HG03558 (cell line): Measurements from ENCODE around the gene CLEC1A.
"Not testable (repeated sequence)": the region's sequence is repeated elsewhere in the genome, so short reads cannot be mapped to it uniquely, and the experiment has no call there.

Experiments used
- ATAC-seq: cut with Tn5 transposase; IDR thresholded peaks from one replicate; pipeline ENCODE4 v1.9.1; 2021; ENCODE audit warnings: moderate number of reproducible peaks; ENCODE audit not compliant: unreplicated experiment; ENCODE audit errors: extremely low read depth

Gene CLEC1A

DNA sequence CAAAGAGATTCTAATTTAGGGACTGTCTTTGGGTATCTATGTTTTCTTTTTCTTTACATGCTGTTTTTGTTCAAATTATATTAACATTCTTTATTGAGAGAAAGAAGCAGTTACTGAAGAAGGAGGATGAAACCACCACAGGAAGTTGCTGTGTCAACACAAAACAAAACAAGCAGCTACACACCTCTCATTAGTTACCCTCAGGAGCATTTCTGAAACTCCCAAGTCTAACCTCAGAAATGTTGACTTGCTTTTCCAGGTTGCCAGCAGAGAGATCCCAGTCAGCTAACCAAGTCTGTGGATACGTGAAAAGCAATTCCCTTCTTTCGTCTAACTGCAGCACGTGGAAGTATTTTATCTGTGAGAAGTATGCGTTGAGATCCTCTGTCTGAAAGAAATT lies 33.5 kb downstream of the CLEC1A start:
- ATAC-seq: no peak

GRCh38 chr12:10058387-10058786 lies 40.4 kb downstream of the CLEC1A start:
- no peak for ATAC-seq

DNA sequence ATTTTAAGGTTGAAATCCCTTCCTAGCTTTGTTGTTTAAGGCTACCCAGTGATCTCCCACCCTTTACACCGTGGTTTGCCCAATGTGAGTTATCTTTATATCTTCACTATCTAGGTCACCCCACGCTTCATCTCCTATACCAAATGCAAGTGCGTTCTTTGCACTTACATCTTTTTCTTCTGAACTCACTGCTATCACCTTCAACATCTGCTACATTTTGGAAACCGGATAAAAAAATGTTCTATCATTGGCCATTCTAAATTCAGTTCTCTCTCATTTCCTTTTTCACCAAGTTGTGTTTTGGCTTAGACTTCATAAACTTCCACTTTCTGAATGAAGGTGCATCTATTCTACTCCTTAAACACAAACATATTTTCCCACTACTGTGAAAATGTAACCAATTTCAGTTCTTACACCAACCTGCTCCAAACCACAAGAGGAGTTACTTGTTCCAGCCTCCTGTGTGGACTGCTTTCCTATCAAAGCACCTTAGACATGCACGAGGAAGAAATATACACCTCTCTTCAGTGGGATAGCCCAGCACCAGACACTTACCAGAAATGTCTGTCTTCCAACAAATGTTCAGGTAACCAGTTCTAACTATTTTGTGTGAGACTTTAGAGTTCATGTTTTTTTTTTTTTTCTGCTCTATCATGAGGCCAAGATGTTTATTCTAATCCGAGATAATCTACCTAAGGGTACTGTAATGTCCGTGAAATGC lies 46.4 kb downstream of the CLEC1A start:
- ATAC-seq: no peak

DNA sequence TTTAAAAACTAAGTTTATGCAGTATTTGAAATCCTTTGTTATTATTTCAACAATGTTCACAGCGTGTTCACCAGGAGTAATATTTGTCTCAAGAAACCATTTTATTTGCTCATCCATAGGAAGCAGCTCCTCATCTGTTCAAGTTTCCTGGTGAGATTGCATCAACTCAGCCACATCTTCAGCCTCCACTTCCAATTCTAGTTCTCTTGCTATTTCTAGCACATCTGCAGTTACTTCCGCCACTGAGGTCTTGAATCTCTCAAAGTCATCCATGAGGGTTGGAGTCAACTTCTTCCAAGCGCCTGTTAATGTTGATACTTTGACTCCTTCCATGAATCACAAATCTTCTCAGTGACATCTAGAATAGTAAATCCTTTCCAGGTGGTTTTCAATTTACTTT lies 50.3 kb downstream of the CLEC1A start:
- no peak for ATAC-seq

DNA sequence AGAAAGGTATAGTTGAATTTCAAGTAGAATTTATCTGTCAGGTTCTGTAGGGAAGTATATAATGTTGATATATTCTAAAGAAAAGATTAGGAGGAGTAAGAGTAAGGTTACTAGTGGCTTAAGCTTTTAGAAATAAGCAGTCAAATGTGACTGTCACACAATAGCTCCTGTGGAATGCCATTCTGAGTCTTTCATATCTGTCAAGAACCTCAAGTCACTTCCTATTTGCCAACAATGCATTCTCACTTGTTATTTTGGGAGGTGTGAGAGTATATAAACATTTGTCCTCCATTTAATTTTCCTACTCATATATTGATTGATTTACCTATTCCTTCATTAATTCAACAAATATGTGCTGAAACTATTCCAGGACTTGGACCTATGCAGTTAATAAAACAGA lies 56.6 kb downstream of the CLEC1A start:
- no peak for ATAC-seq

DNA sequence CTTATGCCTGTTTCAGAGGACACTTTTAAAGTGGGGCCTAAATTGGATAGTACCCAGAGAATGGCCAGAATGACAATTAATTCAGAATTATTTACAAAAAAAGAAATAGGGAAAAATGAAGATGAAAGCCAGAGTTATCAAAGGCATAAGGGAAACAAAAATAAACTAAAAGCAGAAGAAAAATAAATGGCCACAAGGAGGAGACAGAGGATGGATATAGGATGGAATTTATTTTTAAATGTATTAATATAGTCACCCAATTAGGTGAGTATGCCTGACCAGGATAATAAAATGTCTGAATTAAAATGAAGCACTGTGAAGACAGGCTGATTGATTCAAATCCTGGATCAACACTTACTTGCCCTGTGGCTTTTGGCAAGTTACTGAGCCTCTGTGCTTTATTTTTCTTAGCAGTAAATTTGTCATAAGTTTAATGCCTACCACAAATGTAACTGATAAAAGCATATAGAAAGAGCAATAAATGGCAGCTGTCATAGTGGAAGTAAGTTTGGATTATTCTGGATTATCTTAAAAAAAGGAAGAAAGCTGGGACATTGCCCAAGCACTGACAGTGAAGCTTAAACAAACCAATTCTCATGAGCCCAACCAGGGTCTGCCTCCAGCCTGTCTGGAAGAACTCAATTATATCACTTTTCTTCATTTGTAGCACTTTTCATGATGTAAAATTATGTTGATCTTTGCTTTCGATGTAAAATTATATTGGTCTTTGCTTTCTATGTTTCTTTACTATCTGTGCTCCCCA lies 64.8 kb downstream of the CLEC1A start:
- no peak for ATAC-seq

- ATAC-seq: no peak
Observed at GRCh38 chr12:10031771-10032175, 67.0 kb downstream of the CLEC1A start.

- ATAC-seq: no peak
Observed at GRCh38 chr12:10031321-10031720, 67.5 kb downstream of the CLEC1A start.

DNA sequence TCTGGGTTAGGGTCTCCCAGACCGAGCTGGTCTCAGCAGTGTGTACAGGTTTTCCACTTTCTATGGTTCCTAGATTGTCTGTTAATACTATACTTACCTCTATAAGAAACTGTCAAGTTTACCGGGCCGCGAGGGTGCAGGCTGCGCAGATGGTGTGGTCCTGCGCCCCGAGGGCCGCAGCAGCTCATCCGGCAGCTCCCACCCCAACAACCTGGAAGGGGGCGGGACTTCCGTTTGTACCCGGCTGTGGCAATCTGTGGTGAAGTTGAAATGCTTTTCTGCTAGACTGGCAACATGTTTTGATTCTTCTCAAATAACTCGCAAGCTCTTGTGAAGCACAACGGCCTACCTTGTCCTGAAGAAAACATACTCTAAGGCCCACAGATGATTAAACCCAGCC lies 68.3 kb downstream of the CLEC1A start, which contains the start of gene CLEC9A:
CLEC9A (plus strand) TSS at position 237 of the 400 bp plus-strand sequence. CDS start 22,006 bp downstream, outside the sequence.
- ATAC-seq: no peak

GRCh38 chr12:10027721-10028120 lies 71.1 kb downstream of the CLEC1A start:
- no peak for ATAC-seq

- ATAC-seq: no peak
Observed at GRCh38 chr12:10027311-10027710, 71.5 kb downstream of the CLEC1A start.

GRCh38 chr12:10026666-10027065 lies 72.1 kb downstream of the CLEC1A start:
- not testable (repeated sequence) for ATAC-seq

GRCh38 chr12:10025236-10025635 lies 73.5 kb downstream of the CLEC1A start:
- ATAC-seq: no peak

DNA sequence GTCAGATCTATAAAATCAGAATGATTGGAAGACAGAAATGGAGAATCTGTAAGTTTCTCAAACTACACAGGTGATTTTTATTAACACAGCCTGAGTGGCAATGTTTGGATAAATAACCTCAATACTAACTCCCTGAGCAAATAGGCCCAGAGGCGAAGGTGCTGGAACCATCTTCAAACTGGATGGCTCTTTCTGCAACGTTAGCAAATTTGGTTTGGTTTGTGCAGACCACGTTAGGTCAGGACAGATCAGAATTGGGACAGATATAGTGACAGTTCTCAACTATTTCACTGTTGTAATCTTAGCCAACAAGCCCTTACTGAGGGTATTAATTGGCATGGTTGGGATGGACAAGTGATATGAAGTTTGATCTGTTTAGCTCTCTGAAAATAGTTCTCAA lies 77.4 kb downstream of the CLEC1A start:
- no peak for ATAC-seq
